Stimulated activated naive CD8-positive, alpha-beta T cell treated with anti-CD3 and anti-CD28 coated beads, Interleukin-15, amount 100 ng/mL, for 72 hours (primary cell): ENCODE data around the gene RNF224.

Experiments used
- ATAC-seq: fragments of 150-1000 bp; cut with Tn5 transposase; 2 replicates; pipeline ENCODE4 v1.10.0; 2021; ENCODE audit warnings: mild to moderate bottlenecking, moderate library complexity
- DNase-seq, 2 donors: peaks; one replicate each; pipeline ENCODE4 v3.0.0; 2021 to 2022
- H3K27ac Mint-ChIP-seq, 2 donors: one replicate each; pipeline ENCODE4 v1.8.0; 2022; ENCODE audit warnings: mild to moderate bottlenecking in 2 of 2, mixed read lengths in 2 of 2, moderate library complexity in 2 of 2
- H3K27me3 Mint-ChIP-seq: one replicate; pipeline ENCODE4 v1.8.0; 2022; ENCODE audit warnings: mixed read lengths
- H3K4me1 Mint-ChIP-seq: one replicate; pipeline ENCODE4 v1.8.0; 2022; ENCODE audit warnings: mild to moderate bottlenecking, mixed read lengths
- H3K4me3 Mint-ChIP-seq, 2 donors: one replicate each; pipeline ENCODE4 v1.8.0; 2022; ENCODE audit warnings: mild to moderate bottlenecking in 2 of 2, mixed read lengths in 2 of 2, moderate library complexity in 1 of 2
- H3K9me3 Mint-ChIP-seq, 2 donors: one replicate each; pipeline ENCODE4 v1.8.0; 2022; ENCODE audit warnings: mixed read lengths in 2 of 2

The RNF224 gene

DNA sequence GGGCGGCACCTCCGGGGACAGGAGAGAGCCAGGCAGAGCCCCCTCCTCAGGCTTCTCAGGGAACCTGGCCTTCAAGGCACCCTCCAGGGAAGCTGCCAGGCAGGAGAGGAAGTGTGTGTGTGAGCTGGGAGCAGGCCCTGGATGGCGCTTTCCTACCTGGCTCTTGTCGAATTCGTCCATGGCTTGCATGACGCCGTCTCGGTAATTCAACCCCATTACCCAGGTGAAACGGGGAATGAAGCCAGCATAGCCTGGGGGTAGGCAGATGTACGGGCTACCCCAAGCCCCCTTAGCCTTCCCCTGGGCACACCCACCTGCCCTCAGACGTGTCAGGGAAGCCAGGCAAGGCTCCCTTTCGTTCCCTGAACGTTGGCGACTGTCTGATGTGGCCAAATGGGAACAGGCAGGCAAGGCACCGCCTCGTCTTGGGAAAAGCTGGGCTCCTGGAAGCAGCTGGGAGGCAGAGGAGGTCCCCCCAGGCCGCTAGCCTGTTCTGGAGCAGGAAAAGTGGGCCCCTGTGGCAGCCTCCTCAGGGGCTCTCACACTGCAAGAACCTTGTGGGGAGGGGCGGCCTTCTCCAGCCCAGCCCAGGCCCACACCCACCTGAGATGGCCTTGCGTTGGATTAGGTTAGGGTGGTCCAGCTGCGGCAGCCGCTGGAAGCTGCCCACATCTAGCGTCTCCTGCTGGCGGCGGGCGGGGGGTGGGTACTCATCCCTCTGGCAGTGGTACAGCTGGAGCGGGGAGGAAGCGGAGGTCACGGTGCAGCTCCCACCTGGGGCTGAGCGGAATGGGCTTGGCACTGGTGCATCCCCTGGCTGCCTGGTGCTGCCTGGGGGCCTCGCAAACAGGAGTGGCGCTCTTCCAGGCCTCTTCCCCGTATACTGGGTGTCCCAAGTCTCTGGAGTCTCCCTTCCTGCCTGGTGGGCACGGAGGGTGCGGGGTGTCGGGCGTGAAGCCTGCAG is 17.5 kb downstream of the RNF224 start:
- Mint-ChIP-seq H3K4me3 (no peak overlapping the region), H3K4me1 (peaks cover 32% of the 10 kb centered on the region), H3K27ac (peak overlapping the region; percentile 19 to 93), H3K9me3 (no peaks in the 10 kb centered on the region), H3K27me3 (no peaks in the 10 kb centered on the region)
- ATAC-seq (no peak), DNase-seq (peak in 1 of 2 donors; percentile 24)

DNA sequence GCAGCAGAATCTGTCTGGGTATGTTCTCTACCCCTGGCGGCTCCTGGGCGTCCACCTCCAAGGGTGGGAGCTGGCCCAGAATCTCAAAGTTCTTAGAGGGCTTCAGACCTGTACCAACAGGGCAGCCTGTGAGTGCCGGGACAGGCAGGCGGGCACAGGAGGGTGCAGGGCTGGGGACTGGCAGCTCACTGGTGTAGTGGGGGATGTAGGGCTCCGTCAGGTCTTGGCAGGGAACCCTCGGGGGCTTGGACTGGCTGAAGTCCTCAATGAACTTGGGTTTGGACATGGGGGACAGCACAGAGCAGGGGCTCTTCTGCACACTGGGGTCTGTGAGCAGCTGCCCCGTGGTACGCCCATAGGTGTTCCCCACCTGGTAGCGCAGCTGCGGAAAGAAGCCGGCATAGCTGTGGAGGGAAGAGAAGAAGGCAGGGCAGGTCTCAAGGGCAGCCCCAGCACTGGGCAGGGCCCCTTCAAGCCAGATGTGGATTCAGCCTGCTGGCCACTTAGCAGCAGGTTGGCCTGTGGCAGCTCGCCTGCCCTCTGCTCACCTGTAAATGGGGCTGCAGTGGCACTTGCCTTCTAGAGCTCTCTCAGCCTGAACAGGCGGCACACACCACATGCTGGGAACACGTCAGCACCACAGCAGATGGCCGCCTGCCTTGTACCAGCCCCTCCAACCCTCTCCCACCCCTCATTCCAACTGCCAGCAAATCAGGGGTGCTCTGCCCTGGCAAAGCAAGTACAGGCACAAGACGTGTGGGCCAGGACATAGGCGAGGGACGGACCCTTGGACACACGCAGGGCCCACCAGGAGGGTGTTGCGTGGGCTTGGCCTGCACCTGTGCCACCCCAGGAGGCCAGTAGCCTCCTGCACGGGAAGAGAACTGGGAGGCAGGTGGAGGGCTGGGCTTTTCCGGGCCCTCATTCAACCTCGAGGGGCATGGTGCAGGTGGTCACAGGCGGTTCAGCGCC is 18.4 kb downstream of the RNF224 start:
- peak in 1 of 2 donors; percentile 15 for DNase-seq
- Mint-ChIP-seq H3K4me1 (peaks cover 31% of the 10 kb centered on the region), H3K27me3 (no peaks in the 10 kb centered on the region), H3K4me3 (no peak overlapping the region), H3K27ac (peak overlapping the region in 1 of 2 donors; percentile 90), H3K9me3 (no peaks in the 10 kb centered on the region)
- no peak for ATAC-seq

GRCh38 chr9:137247135-137247915 is 20.0 kb downstream of the RNF224 start:
- H3K4me1 Mint-ChIP-seq: peaks cover 21% of the 10 kb centered on the region
- ATAC-seq (no peak), DNase-seq (no peak)
- H3K27ac Mint-ChIP-seq: no peak overlapping the region
- H3K9me3 Mint-ChIP-seq: no peaks in the 10 kb centered on the region
- H3K27me3 Mint-ChIP-seq: no peaks in the 10 kb centered on the region
- H3K4me3 Mint-ChIP-seq: no peak overlapping the region

- no peaks in the 10 kb centered on the region for H3K9me3 Mint-ChIP-seq
- no peak overlapping the region for H3K27ac Mint-ChIP-seq
These were observed 20.5 kb downstream of the RNF224 start for GRCh38 chr9:137247916-137248175.

GRCh38 chr9:137250329-137251193 is 23.3 kb downstream of the RNF224 start:
- Mint-ChIP-seq H3K4me1 (peaks cover 13% of the 10 kb centered on the region), H3K27ac (no peak overlapping the region), H3K9me3 (no peaks in the 10 kb centered on the region), H3K4me3 (no peak overlapping the region), H3K27me3 (peaks cover 6% of the 10 kb centered on the region)
- DNase-seq: no peak
- no peak for ATAC-seq

More at GRCh38 chr9:137247916-137248175, 20.5 kb downstream of the RNF224 start:
- peaks cover 15% of the 10 kb centered on the region for H3K4me1 Mint-ChIP-seq
- H3K27me3 Mint-ChIP-seq: no peaks in the 10 kb centered on the region
- no peak for ATAC-seq
- H3K4me3 Mint-ChIP-seq: no peak overlapping the region
- DNase-seq: no peak

- DNase-seq: no peak
- Mint-ChIP-seq H3K4me1 (peaks cover 17% of the 10 kb centered on the region), H3K27me3 (peaks cover 6% of the 10 kb centered on the region), H3K4me3 (no peak within 1 kb of the TSS), H3K9me3 (no peaks in the 10 kb centered on the region), H3K27ac (no peak within 1 kb of the TSS)
- ATAC-seq: no peak
These were observed 23.8 kb downstream of the RNF224 start, which contains the start of gene STPG3 for GRCh38 chr9:137251194-137251461. Gene STPG3 (plus strand): TSS chr9:137251286. CDS start chr9:137251287, 1 bp downstream.

DNA sequence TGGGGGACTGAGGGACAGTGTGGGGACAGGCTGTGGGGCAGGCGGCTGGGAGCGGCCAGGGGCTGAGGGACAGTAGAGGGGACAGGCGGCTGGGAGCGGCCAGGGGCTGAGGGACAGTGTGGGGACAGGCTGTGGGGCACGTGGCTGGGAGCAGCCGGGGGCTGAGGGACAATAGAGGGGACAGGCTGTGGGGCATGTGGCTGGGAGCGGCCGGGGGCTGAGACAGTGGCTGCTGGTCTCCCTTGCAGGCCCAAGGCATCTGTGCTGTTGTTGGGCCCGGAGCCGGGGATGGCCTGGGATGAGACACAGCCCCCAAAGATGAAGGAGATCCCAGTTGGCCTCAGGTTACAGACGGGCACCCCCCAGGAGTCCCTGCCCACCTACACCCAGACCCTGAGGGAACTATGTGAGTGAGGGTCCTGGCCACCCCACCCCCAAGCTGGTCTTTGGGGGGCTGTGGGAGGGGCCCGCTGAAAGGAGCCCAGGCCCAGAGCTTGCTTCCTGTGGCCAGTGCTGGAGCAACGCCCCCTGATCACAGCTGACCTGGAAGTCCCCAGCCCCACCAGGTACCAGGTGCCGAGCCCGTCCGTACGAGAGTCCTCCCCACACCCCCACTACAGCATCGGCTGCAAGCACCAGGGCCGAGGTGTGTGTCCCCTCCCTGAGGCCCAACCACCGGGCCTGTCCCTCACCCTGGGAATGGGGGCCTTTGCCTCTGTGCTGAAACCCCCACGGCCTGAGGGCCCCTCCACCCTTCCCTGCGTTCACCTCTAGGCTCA is 24.4 kb downstream of the RNF224 start:
- ATAC-seq: no peak
- Mint-ChIP-seq H3K27me3 (peaks cover 6% of the 10 kb centered on the region), H3K9me3 (no peaks in the 10 kb centered on the region), H3K4me3 (no peak overlapping the region), H3K27ac (no peak overlapping the region), H3K4me1 (peaks cover 22% of the 10 kb centered on the region)
- DNase-seq: no peak

GRCh38 chr9:137252555-137253506 is 25.5 kb downstream of the RNF224 start:
- peaks cover 24% of the 10 kb centered on the region for H3K4me1 Mint-ChIP-seq
- H3K27ac Mint-ChIP-seq: no peak overlapping the region
- no peak for DNase-seq
- no peaks in the 10 kb centered on the region for H3K9me3 Mint-ChIP-seq
- H3K4me3 Mint-ChIP-seq: no peak overlapping the region
- ATAC-seq: no peak
- H3K27me3 Mint-ChIP-seq: peaks cover 6% of the 10 kb centered on the region

- ATAC-seq (no peak), DNase-seq (no peak)
- Mint-ChIP-seq H3K4me1 (peaks cover 24% of the 10 kb centered on the region), H3K9me3 (no peaks in the 10 kb centered on the region), H3K27me3 (peaks cover 6% of the 10 kb centered on the region), H3K4me3 (peak overlapping the region; percentile 87 to 89), H3K27ac (peak overlapping the region; percentile 80 to 84)
These were observed 26.7 kb downstream of the RNF224 start for GRCh38 chr9:137253717-137254623.

GRCh38 chr9:137254624-137255447 is 27.5 kb downstream of the RNF224 start, which contains the start of gene NELFB:
Gene NELFB (plus strand): TSS chr9:137255327.
- peaks cover 24% of the 10 kb centered on the region for H3K4me1 Mint-ChIP-seq
- peak within 1 kb of the TSS; percentile 80 to 84 for H3K27ac Mint-ChIP-seq
- ATAC-seq (peak; percentile 93), DNase-seq (peak; percentile 94 to 97)
- peak within 1 kb of the TSS; percentile 87 to 89 for H3K4me3 Mint-ChIP-seq
- H3K9me3 Mint-ChIP-seq: no peaks in the 10 kb centered on the region
- peaks cover 6% of the 10 kb centered on the region for H3K27me3 Mint-ChIP-seq

DNA sequence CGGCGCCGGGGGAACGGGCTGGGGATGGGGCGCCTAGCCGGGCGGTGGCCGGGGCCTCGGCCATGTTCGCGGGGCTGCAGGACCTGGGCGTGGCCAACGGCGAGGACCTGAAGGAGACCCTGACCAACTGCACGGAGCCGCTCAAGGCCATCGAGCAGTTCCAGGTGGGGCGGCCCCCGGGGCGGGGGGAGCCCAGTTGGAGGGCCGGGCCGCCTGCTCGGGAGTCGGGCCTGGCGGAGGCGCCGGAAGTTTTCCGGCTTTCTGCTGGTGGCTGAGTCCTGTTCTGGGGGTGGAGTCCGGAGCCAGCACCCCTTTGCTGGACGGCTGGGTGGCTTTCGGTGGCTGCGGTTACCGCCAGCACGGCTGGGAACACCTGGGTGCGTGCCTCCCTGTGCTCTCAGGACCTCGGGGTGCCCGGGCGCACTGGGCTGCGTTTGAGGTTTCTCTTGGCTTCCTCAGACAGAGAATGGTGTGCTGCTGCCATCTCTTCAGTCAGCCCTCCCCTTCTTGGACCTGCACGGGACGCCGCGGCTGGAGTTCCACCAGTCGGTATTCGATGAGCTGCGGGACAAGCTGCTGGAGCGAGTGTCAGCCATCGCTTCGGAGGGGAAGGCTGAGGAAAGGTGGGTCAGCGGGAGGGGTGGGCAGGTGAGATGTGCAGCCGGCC is 28.3 kb downstream of the RNF224 start:
- H3K4me1 Mint-ChIP-seq: peaks cover 24% of the 10 kb centered on the region
- H3K27ac Mint-ChIP-seq: peak overlapping the region in 1 of 2 donors; percentile 13
- no peak for DNase-seq
- H3K27me3 Mint-ChIP-seq: peaks cover 6% of the 10 kb centered on the region
- no peak for ATAC-seq
- no peaks in the 10 kb centered on the region for H3K9me3 Mint-ChIP-seq
- peak overlapping the region; percentile 81 to 87 for H3K4me3 Mint-ChIP-seq
